GM12873 (cell line): ENCODE data around the gene MEI4.

Experiments used
- CTCF ChIP-seq: IDR thresholded peaks from 2 replicates; pipeline ENCODE4 v1.5.1; 2012; ENCODE audit warnings: low read depth, mild to moderate bottlenecking, moderate library complexity, low read length, control low read depth; ENCODE audit not compliant: insufficient read depth; ENCODE audit errors: missing control alignments

The MEI4 gene

GRCh38 chr6:77653816-77654215 lies 977 bp downstream of the MEI4 start:
- TF ChIP-seq CTCF, result no peak

- TF ChIP-seq CTCF, result no peak
These were observed 4.3 kb downstream of the MEI4 start for GRCh38 chr6:77656999-77657764.

- TF ChIP-seq CTCF, result no peak
These were observed 13.5 kb downstream of the MEI4 start for GRCh38 chr6:77666340-77666739.

GRCh38 chr6:77666846-77667245 lies 14.0 kb downstream of the MEI4 start:
- TF ChIP-seq CTCF, result no peak

- no peak for TF ChIP-seq CTCF
These were observed 17.1 kb downstream of the MEI4 start for GRCh38 chr6:77669913-77670312.

- TF ChIP-seq CTCF, result no peak
These were observed 21.4 kb downstream of the MEI4 start for GRCh38 chr6:77674211-77674610.

GRCh38 chr6:77678048-77678447 lies 25.2 kb downstream of the MEI4 start:
- TF ChIP-seq CTCF, result no peak

GRCh38 chr6:77683515-77683914 lies 30.7 kb downstream of the MEI4 start:
- no peak for TF ChIP-seq CTCF
